Activated CD4-positive, alpha-beta T cell treated with anti-CD3 and anti-CD28 coated beads for 36 hours (primary cell): Measurements from ENCODE around the gene PVR. TPM values are rescaled to one million over a fixed set of nuclear protein-coding genes. Genes with fewer than 3 reads are reported as not detected.
"Not testable (repeated sequence)": the region's sequence is repeated elsewhere in the genome, so short reads cannot be mapped to it uniquely, and the experiment has no call there.

Experiments
- ATAC-seq: fragments of 200-7000 bp; cut with Tn5 transposase; one replicate; pipeline ENCODE4 v1.10.0; 2021; ENCODE audit warnings: mild to moderate bottlenecking, moderate library complexity
- CTCF ChIA-PET: fragments of 350-600 bp; sonication (Branson Sonifier 250); formaldehyde crosslinking; loops from one replicate; lab custom pipeline; 2021; ENCODE audit warnings: antibody characterized with exemption; lab: Charles Lee
- POLR2A ChIA-PET: fragments of 350-600 bp; sonication (Branson Sonifier 250); formaldehyde crosslinking; loops from one replicate; lab custom pipeline; 2021; ENCODE audit warnings: antibody characterized with exemption, inconsistent platforms; lab: Charles Lee
- DNase-seq: peaks from one replicate; pipeline ENCODE4 v3.0.0-alpha.2; 2020
- H3K27ac Mint-ChIP-seq: one replicate; pipeline ENCODE4 v1.8.0; 2021; ENCODE audit warnings: mixed read lengths
- H3K27me3 Mint-ChIP-seq: one replicate; pipeline ENCODE4 v1.8.0; 2021; ENCODE audit warnings: mixed read lengths
- H3K36me3 Mint-ChIP-seq: one replicate; pipeline ENCODE4 v1.8.0; 2021; ENCODE audit warnings: low read depth, mixed read lengths
- H3K4me1 Mint-ChIP-seq: one replicate; pipeline ENCODE4 v1.8.0; 2021; ENCODE audit warnings: mixed read lengths
- H3K4me3 Mint-ChIP-seq: one replicate; pipeline ENCODE4 v1.8.0; 2021; ENCODE audit warnings: mild to moderate bottlenecking, moderate library complexity, mixed read lengths
- H3K9me3 Mint-ChIP-seq: one replicate; pipeline ENCODE4 v1.8.0; 2021; ENCODE audit warnings: low read depth, mixed read lengths
- intact Hi-C, 2 experiments: fragments of 100-400 bp; cut with DNase I in 1 of 2; cut with micrococcal nuclease in 1 of 2; formaldehyde crosslinking; loops; one replicate each; pipeline versions ENCODE4 v1.14.2 to v1.15.1; 2022 to 2024; cut with DNase I, micrococcal nuclease
- total RNA-seq, 2 experiments: library from RNA; stranded (reverse); gene quantifications; one replicate each; pipeline ENCODE4 v1.2.3, GENCODE V29; 2021

PVR gene
- total RNA-seq, 2 experiments from 2014 or later = 10.9 to 11.3 TPM

GRCh38 chr19:44703336-44704078 is 59.8 kb downstream of the PVR start:
- ChIA-PET CTCF (no interaction called here), POLR2A (no interaction called here)
- intact Hi-C loops = no loop called here
- Mint-ChIP-seq H3K4me1 (no peaks in the 10 kb centered on the region), H3K36me3 (no peaks in the 10 kb centered on the region), H3K4me3 (no peak overlapping the region), H3K9me3 (no peaks in the 10 kb centered on the region), H3K27me3 (no peaks in the 10 kb centered on the region), H3K27ac (no peak overlapping the region)
- DNase-seq = no peak
- ATAC-seq = no peak

GRCh38 chr19:44704982-44705381 is 61.3 kb downstream of the PVR start:
- intact Hi-C loops = no loop called here
- H3K4me1 Mint-ChIP-seq = no peaks in the 10 kb centered on the region
- DNase-seq (no peak), ATAC-seq (no peak)
- H3K27me3 Mint-ChIP-seq = no peaks in the 10 kb centered on the region
- no peaks in the 10 kb centered on the region for H3K9me3 Mint-ChIP-seq
- H3K27ac Mint-ChIP-seq = no peak overlapping the region
- ChIA-PET POLR2A (no interaction called here), CTCF (interaction anchor here (0.7 to 1.2 kb wide), 2 partner anchors 19 to 65 kb away, joined by 3 to 5 read pairs; no protein-coding TSS in a partner anchor)
- no peaks in the 10 kb centered on the region for H3K36me3 Mint-ChIP-seq
- no peak overlapping the region for H3K4me3 Mint-ChIP-seq

- Mint-ChIP-seq H3K9me3 (no peaks in the 10 kb centered on the region), H3K27me3 (no peaks in the 10 kb centered on the region), H3K4me1 (no peaks in the 10 kb centered on the region), H3K36me3 (no peaks in the 10 kb centered on the region), H3K27ac (no peak overlapping the region), H3K4me3 (no peak overlapping the region)
- no peak for DNase-seq
- ATAC-seq = no peak
- intact Hi-C loops = no loop called here
- POLR2A ChIA-PET = no interaction called here
- CTCF ChIA-PET = interaction anchor here (1.2 kb wide), 1 partner anchor 65 kb away, joined by 5 read pairs; no protein-coding TSS in a partner anchor
Observed at GRCh38 chr19:44705502-44706010, 61.8 kb downstream of the PVR start.

- intact Hi-C loops = no loop called here
- Mint-ChIP-seq H3K9me3 (no peaks in the 10 kb centered on the region), H3K27me3 (no peaks in the 10 kb centered on the region), H3K27ac (no peak overlapping the region), H3K36me3 (no peaks in the 10 kb centered on the region), H3K4me3 (no peak overlapping the region), H3K4me1 (no peaks in the 10 kb centered on the region)
- ChIA-PET POLR2A (no interaction called here), CTCF (interaction anchor here (1.0 kb wide), 1 partner anchor 78 kb away, joined by 3 read pairs; no protein-coding TSS in a partner anchor)
- no peak for ATAC-seq
- no peak for DNase-seq
Observed at GRCh38 chr19:44706506-44707236, 63.0 kb downstream of the PVR start.

GRCh38 chr19:44707794-44708193 is 64.1 kb downstream of the PVR start:
- H3K4me1 Mint-ChIP-seq = no peaks in the 10 kb centered on the region
- H3K27ac Mint-ChIP-seq = no peak overlapping the region
- ChIA-PET CTCF (interaction anchor here (1.1 kb wide), 1 partner anchor 16 kb away, joined by 4 read pairs; no protein-coding TSS in a partner anchor), POLR2A (no interaction called here)
- H3K4me3 Mint-ChIP-seq = no peak overlapping the region
- no peaks in the 10 kb centered on the region for H3K9me3 Mint-ChIP-seq
- no peaks in the 10 kb centered on the region for H3K27me3 Mint-ChIP-seq
- H3K36me3 Mint-ChIP-seq = no peaks in the 10 kb centered on the region
- no peak for ATAC-seq
- intact Hi-C loops = no loop called here
- DNase-seq = no peak

GRCh38 chr19:44708940-44709339 is 65.2 kb downstream of the PVR start:
- Mint-ChIP-seq H3K4me1 (no peaks in the 10 kb centered on the region), H3K4me3 (no peak overlapping the region), H3K36me3 (no peaks in the 10 kb centered on the region), H3K27me3 (no peaks in the 10 kb centered on the region), H3K27ac (no peak overlapping the region), H3K9me3 (no peaks in the 10 kb centered on the region)
- ATAC-seq (no peak), DNase-seq (no peak)
- intact Hi-C loops = no loop called here
- POLR2A ChIA-PET = no interaction called here
- CTCF ChIA-PET = interaction anchor here (0.6 to 1.6 kb wide), 6 partner anchors 14 to 77 kb away, joined by 3 to 6 read pairs (median 4); no protein-coding TSS in a partner anchor

- H3K36me3 Mint-ChIP-seq, ATAC-seq, POLR2A ChIA-PET, intact Hi-C loops, H3K27me3 Mint-ChIP-seq, H3K4me3 Mint-ChIP-seq, H3K9me3 Mint-ChIP-seq, DNase-seq, H3K27ac Mint-ChIP-seq, H3K4me1 Mint-ChIP-seq: not testable (repeated sequence)
- CTCF ChIA-PET = interaction anchor here (0.6 to 1.6 kb wide), 3 partner anchors 19 to 75 kb away, joined by 3 to 6 read pairs (median 4); no protein-coding TSS in a partner anchor
Observed at GRCh38 chr19:44709434-44710266, 65.9 kb downstream of the PVR start.

- intact Hi-C loops = no loop called here
- Mint-ChIP-seq H3K27ac (no peak overlapping the region), H3K36me3 (peaks cover 4% of the 10 kb centered on the region), H3K9me3 (peaks cover 13% of the 10 kb centered on the region), H3K27me3 (no peaks in the 10 kb centered on the region), H3K4me1 (no peaks in the 10 kb centered on the region), H3K4me3 (no peak overlapping the region)
- DNase-seq (no peak), ATAC-seq (no peak)
- ChIA-PET CTCF (no interaction called here), POLR2A (no interaction called here)
Observed at GRCh38 chr19:44710483-44710882, 66.8 kb downstream of the PVR start.

GRCh38 chr19:44712864-44713515 is 69.3 kb downstream of the PVR start:
- DNase-seq (no peak), ATAC-seq (peak; percentile 23)
- ChIA-PET POLR2A (no interaction called here), CTCF (interaction anchor here (0.6 to 3.7 kb wide), 6 partner anchors 11 to 1502 kb away, joined by 3 to 22 read pairs (median 4); no protein-coding TSS in a partner anchor)
- no peak overlapping the region for H3K4me3 Mint-ChIP-seq
- no peak overlapping the region for H3K27ac Mint-ChIP-seq
- H3K9me3 Mint-ChIP-seq = peaks cover 20% of the 10 kb centered on the region
- H3K27me3 Mint-ChIP-seq = no peaks in the 10 kb centered on the region
- peaks cover 4% of the 10 kb centered on the region for H3K36me3 Mint-ChIP-seq
- H3K4me1 Mint-ChIP-seq = no peaks in the 10 kb centered on the region
- intact Hi-C loops = no loop called here
